Stimulated activated CD8-positive, alpha-beta memory T cell treated with anti-CD3 and anti-CD28 coated beads, Interleukin-7, amount 100 ng/mL, for 48 hours (primary cell): ENCODE measurements around the gene E2F4.

Experiments
- DNase-seq, 2 donors: peaks; one replicate each; pipeline ENCODE4 v3.0.0-alpha.2; 2020; ENCODE audit warnings: low read depth in 1 of 2; ENCODE audit errors: extremely low read depth in 1 of 2

Gene E2F4

GRCh38 chr16:67247192-67248072, 55.5 kb downstream of the E2F4 start, which contains the start of gene FHOD1:
Gene FHOD1 (minus strand): TSS chr16:67247481. CDS start chr16:67247410, 71 bp downstream.
- peak; percentile 96 to 99 for DNase-seq

GRCh38 chr16:67248073-67248400, 56.1 kb downstream of the E2F4 start:
- no peak for DNase-seq
